MCF 10A (cell line): ENCODE data around the gene GPR146. TPM values are rescaled to one million over a fixed set of nuclear protein-coding genes. Genes with fewer than 3 reads are reported as not detected.

Source experiments
- BruUV-seq: library from RNA; stranded (reverse); fragments of 400-500 nt; replicated peaks from 2 replicates; lab custom pipeline; 2021; lab: Mats Ljungman, UMichigan
- CTCF ChIA-PET: fragments of 300-600 bp; sonication (Branson Sonifier 250); formaldehyde crosslinking; extraction: SDS; loops from one replicate; lab custom pipeline; 2021; ENCODE audit warnings: antibody characterized with exemption, inconsistent platforms; lab: Yijun Ruan, JAX
- POLR2A ChIA-PET: fragments of 300-600, 350-650 bp; sonication (Branson Sonifier 250); formaldehyde crosslinking; extraction: SDS; loops from one replicate; lab custom pipeline; 2020; ENCODE audit warnings: antibody characterized with exemption, inconsistent platforms; lab: Yijun Ruan, JAX
- DNase-seq: peaks from one replicate; pipeline ENCODE4 v3.0.0-alpha.2; 2018; ENCODE audit not compliant: unreplicated experiment
- H3K27ac Mint-ChIP-seq: one replicate; pipeline ENCODE4 v1.8.0; 2022; ENCODE audit warnings: mild to moderate bottlenecking, low read depth, mixed read lengths; ENCODE audit not compliant: unreplicated experiment
- H3K27me3 Mint-ChIP-seq: one replicate; pipeline ENCODE4 v1.8.0; 2022; ENCODE audit warnings: mixed read lengths; ENCODE audit not compliant: insufficient read depth, unreplicated experiment
- H3K36me3 Mint-ChIP-seq: one replicate; pipeline ENCODE4 v1.8.0; 2022; ENCODE audit warnings: mild to moderate bottlenecking, moderate library complexity, mixed read lengths; ENCODE audit not compliant: insufficient read depth, unreplicated experiment
- H3K4me1 Mint-ChIP-seq: one replicate; pipeline ENCODE4 v1.8.0; 2022; ENCODE audit warnings: mixed read lengths; ENCODE audit not compliant: insufficient read depth, unreplicated experiment
- H3K4me3 Mint-ChIP-seq: one replicate; pipeline ENCODE4 v1.8.0; 2022; ENCODE audit warnings: mild to moderate bottlenecking, moderate library complexity, mixed read lengths; ENCODE audit not compliant: unreplicated experiment
- H3K9me3 Mint-ChIP-seq: one replicate; pipeline ENCODE4 v1.8.0; 2022; ENCODE audit warnings: mixed read lengths; ENCODE audit not compliant: unreplicated experiment
- intact Hi-C: fragments of 100-400 bp; cut with micrococcal nuclease; formaldehyde crosslinking; loops from 2 replicates; pipeline ENCODE4 v1.14.1; 2022
- total RNA-seq: library from RNA; stranded (reverse); gene quantifications from 2 replicates; pipeline ENCODE4 v1.2.3, GENCODE V29; 2022
- TF ChIP-seq, protein P1 (sequence below): fragments of 200-600 bp; IDR thresholded peaks from one replicate; pipeline ENCODE4 v1.8.0; 2022; ENCODE audit warnings: antibody characterized with exemption, mild to moderate bottlenecking; ENCODE audit not compliant: unreplicated experiment

Gene GPR146
- total RNA-seq, 1 experiment from 2014 or later, result not detected

DNA sequence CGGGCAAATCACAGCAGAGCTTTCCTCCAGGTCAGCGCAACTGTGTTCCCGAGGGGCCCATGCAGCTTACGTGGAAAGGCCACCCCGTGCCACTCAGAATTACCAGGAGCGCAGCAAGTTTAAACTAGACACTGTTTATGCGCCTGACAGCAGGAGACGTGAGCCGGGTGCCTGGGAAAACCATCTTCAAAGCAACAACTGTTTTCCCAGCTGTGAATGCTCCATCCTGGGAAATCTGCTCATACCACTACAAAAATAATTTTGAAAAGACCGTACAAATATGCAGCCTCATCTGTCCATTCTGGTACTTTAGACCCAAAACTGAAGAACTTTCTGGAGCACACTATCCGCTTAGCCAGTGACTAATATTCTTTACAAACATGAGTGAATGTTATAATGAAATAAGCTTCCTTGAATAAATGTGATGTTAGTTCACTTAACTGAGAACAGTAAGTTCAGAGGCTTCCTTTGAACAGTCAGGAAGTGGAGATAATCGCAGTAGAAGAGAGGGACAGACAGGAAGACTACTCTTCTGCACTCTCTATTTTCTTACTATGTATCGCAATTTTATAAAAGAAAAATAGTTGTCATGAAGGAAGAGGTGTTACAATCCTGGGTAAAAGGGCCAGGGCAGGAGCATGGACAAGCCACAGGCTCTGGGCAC is 60.3 kb downstream of the GPR146 start:
- intact Hi-C loops, result no loop called here
- no peak overlapping the region for H3K27ac Mint-ChIP-seq
- DNase-seq, result no peak
- BruUV-seq, result no TSS peak
- CTCF ChIA-PET, result interaction anchor here (0.7 to 1.9 kb wide), 2 partner anchors 18 to 39 kb away, joined by 3 to 4 read pairs; no protein-coding TSS in a partner anchor
- H3K36me3 Mint-ChIP-seq, result peaks cover 17% of the 10 kb centered on the region
- TF ChIP-seq, protein P1, sequence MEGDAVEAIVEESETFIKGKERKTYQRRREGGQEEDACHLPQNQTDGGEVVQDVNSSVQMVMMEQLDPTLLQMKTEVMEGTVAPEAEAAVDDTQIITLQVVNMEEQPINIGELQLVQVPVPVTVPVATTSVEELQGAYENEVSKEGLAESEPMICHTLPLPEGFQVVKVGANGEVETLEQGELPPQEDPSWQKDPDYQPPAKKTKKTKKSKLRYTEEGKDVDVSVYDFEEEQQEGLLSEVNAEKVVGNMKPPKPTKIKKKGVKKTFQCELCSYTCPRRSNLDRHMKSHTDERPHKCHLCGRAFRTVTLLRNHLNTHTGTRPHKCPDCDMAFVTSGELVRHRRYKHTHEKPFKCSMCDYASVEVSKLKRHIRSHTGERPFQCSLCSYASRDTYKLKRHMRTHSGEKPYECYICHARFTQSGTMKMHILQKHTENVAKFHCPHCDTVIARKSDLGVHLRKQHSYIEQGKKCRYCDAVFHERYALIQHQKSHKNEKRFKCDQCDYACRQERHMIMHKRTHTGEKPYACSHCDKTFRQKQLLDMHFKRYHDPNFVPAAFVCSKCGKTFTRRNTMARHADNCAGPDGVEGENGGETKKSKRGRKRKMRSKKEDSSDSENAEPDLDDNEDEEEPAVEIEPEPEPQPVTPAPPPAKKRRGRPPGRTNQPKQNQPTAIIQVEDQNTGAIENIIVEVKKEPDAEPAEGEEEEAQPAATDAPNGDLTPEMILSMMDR, result no peak
- no peaks in the 10 kb centered on the region for H3K27me3 Mint-ChIP-seq
- no peak overlapping the region for H3K4me3 Mint-ChIP-seq
- no peaks in the 10 kb centered on the region for H3K4me1 Mint-ChIP-seq
- POLR2A ChIA-PET, result interaction anchor here (0.8 kb wide), 1 partner anchor 32 kb away, joined by 3 read pairs; no protein-coding TSS in a partner anchor
- no peaks in the 10 kb centered on the region for H3K9me3 Mint-ChIP-seq

DNA sequence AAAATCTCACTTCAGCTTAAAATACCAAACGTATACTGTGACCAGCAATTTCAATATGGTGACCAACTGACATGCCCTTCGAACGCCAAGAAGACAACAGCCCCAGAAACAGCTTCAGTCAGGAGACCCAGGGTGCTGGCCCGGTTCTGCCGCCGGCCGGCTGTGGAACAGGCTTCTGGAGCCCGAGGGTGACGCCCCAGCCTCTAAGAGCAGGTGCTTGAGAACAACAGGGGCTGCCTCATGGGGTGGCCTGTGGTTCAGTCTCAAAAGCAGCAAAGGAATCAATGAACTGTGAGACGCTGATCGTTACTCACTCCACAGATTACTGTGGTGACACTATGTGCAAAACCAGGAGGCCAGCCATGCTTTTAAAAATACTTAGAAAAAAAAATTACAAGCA is 60.8 kb downstream of the GPR146 start:
- Mint-ChIP-seq H3K27me3 (no peaks in the 10 kb centered on the region), H3K36me3 (peaks cover 17% of the 10 kb centered on the region), H3K4me1 (no peaks in the 10 kb centered on the region), H3K9me3 (no peaks in the 10 kb centered on the region), H3K4me3 (no peak overlapping the region), H3K27ac (no peak overlapping the region)
- DNase-seq, result no peak
- BruUV-seq, result no TSS peak
- CTCF ChIA-PET, result interaction anchor here (1.9 kb wide), 1 partner anchor 19 kb away, joined by 4 read pairs; no protein-coding TSS in a partner anchor
- TF ChIP-seq, protein P1, result no peak
- intact Hi-C loops, result no loop called here
- POLR2A ChIA-PET, result interaction anchor here (0.8 kb wide), 1 partner anchor 32 kb away, joined by 3 read pairs; no protein-coding TSS in a partner anchor

DNA sequence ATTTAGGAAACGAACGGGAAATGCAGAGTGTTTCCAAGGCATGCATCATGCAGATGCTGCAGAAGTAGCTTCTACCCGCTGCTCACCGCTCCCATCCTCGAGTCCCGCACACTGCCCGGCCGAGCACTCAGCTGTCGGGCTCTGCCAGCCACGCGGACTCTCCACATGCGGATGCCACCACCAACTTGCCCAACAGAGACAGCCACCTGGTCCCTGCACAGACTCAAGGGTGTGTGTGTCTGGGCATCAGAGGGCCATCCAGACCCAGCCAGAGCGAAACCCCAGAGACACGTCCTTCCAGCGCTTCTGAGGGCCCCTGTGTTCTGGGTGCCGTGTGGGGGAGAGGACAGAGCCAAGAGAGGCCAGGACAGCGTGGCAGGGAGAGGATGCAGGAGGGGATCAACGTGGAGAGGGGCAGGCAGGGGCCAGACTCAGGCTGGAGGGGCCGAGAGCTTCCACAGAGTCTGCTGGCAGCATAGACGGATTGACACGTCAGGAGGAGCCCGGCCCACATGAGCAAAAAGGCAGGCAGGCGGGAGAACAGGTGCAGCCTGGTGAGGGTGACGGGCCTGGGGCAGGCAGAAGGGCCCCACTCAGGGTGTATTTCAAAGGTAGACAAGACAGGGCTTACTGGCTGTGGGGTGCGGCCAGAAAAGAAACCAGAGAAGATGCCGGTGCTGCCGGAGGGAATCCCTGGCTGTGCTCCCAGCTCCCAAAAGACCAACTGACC is 61.9 kb downstream of the GPR146 start:
- Mint-ChIP-seq H3K4me3 (no peak overlapping the region), H3K9me3 (no peaks in the 10 kb centered on the region), H3K4me1 (no peaks in the 10 kb centered on the region), H3K27me3 (no peaks in the 10 kb centered on the region), H3K27ac (no peak overlapping the region), H3K36me3 (peaks cover 17% of the 10 kb centered on the region)
- intact Hi-C loops, result no loop called here
- ChIA-PET CTCF (interaction anchor here (1.0 to 1.2 kb wide), 3 partner anchors 10 to 41 kb away, joined by 3 to 5 read pairs (median 4); no protein-coding TSS in a partner anchor), POLR2A (interaction anchor here (0.6 to 1.3 kb wide), 2 partner anchors 17 to 244 kb away, joined by 3 to 4 read pairs; no protein-coding TSS in a partner anchor)
- no TSS peak for BruUV-seq
- DNase-seq, result no peak
- TF ChIP-seq, protein P1, result no peak
